Measurements from ENCODE around the gene SH3YL1.

SH3YL1 gene

DNA sequence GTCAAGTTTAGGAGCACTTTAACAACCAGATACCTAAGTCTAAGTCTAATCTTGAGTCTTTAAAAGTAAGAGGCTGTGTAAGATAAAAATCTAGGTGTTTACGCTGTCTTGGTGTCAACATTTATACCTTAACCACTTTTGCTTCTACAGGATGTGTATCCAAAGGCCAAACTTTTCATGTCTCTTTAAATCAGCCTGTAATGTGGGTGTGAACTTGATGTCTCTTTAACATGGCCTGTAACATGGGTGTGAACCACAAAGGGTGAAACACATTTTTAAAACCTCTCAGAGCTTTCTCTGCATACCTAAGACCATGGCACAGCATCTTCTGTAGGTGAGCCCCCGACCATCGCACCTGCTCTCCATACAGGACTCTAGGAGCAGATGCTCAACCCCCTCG lies 40.4 kb downstream of the SH3YL1 start:
- DNase-seq (ENCODE audit: low spot score): no peak

DNA sequence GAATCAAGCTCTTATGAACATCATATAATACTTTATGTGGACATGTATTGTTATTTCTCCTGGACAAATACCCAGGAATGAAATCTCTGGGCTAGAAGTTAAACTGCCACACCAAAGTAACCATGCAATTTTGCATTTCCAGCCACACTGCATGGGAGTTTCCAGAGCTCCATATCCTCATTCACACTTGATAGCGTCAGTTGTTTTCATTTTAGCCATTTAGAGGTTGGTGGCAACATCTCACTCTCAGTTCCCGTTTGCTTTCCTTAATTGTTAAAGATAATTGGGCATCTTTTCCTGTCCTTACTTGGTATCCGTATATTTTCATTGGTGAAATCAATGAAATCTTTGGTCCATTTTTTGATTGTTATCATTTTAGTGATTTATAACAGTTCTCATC lies 47.8 kb downstream of the SH3YL1 start:
- DNase-seq (ENCODE audit: low spot score): no peak

DNA sequence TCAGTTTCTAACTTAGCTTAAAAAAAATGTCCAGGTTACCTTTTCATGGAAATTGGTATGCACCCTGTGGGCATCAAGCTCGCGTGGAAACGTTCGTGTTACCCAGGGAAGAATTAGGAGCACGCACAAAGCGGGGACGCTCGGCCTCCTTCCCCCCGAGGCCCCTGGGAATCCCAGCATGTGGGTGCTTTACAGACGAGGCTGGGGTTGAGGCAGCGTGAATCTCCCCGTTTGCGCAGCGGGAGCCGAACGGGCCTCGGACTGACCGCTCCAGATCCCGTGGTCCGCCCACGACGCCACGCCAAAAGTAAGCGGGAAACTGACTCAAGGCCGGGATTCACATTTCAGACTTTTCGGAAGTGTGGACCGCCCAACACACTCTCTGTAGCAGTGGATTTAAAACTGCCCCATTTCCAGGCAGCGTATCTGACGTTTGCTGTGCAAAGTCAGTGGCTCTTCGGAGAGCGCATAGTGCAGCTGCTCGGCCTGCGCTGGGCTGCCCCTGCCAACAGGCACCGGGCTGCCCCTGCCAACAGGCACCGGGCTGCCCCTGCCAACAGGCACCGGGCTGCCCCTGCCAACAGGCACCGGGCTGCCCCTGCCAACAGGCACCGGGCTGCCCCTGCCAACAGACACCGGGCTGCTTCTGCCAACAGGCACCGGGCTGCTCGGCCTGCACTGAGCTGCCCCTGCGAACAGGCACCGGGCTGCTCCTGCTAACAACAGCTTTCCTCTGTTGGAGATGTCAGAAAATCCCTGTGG lies 49.7 kb downstream of the SH3YL1 start:
- no peak for DNase-seq (ENCODE audit: low spot score)

DNA sequence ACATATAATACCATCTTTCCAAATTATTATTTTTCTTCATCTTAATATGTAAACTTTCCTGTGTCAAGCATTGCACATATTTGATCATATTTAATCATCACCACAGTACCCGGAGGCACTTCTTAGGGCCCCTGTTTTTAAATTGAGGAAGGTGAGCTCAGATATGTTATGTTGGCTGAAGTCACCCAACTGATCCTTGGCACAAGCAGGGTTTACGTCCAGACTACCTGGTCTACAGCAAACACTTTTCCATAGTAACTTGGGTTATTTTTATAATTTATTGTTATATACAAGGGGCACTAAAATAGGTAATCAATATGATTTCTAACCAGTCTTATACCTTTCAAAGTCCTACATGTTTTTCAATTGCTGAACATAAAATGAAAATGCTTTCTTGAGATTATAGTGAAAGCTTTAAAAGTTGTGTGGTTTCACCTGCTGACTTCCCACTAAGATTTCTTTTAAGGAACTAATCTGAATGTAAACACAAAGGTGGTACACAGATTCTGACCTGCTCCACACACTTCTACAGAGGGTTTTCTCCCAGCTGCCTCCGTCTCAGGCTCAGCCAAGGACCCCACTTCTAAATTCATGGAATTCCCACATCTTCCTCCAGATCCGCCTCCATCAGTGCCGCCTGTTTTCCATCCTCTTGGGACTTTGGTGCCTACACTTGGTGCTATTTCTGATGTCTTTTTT lies 52.2 kb downstream of the SH3YL1 start:
- DNase-seq (ENCODE audit: low spot score): no peak

DNA sequence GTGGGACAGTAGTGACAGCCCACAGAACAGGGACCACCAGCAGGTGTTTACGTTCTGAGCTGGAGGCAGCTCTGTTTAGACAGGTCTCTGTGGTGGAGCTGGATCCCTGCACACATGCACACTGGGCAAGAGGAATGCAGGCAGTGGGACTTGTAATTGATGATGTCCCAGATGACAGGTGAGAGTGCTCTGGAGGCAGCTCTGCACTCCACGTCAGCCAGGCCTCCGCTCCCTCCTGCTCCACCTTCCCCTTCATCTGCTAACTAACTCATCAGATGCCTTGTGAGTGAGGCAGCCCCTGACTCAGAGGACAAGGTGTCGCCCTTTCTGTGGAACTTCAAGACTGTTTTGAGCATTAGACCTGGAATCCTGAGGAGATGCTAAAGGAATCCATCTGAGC lies 53.2 kb downstream of the SH3YL1 start:
- no peak for DNase-seq (ENCODE audit: low spot score)

GRCh38 chr2:209470-209869 lies 54.4 kb downstream of the SH3YL1 start:
- DNase-seq (ENCODE audit: low spot score): no peak

- DNase-seq (ENCODE audit: low spot score): no peak
Measured at GRCh38 chr2:208335-208734, 55.5 kb downstream of the SH3YL1 start.

GRCh38 chr2:203984-204383 lies 59.8 kb downstream of the SH3YL1 start:
- DNase-seq (ENCODE audit: low spot score): no peak

GRCh38 chr2:203401-203800 lies 60.4 kb downstream of the SH3YL1 start:
- no peak for DNase-seq (ENCODE audit: low spot score)

GRCh38 chr2:202945-203344 lies 60.9 kb downstream of the SH3YL1 start:
- DNase-seq (ENCODE audit: low spot score): no peak

GRCh38 chr2:201648-202433 lies 62.0 kb downstream of the SH3YL1 start:
- no peak for DNase-seq (ENCODE audit: low spot score)

GRCh38 chr2:199041-199966 lies 64.5 kb downstream of the SH3YL1 start:
- DNase-seq (ENCODE audit: low spot score): no peak

GRCh38 chr2:196406-196805 lies 67.4 kb downstream of the SH3YL1 start:
- DNase-seq (ENCODE audit: low spot score): no peak

- no peak for DNase-seq (ENCODE audit: low spot score)
Measured at GRCh38 chr2:195932-196331, 67.9 kb downstream of the SH3YL1 start.

DNA sequence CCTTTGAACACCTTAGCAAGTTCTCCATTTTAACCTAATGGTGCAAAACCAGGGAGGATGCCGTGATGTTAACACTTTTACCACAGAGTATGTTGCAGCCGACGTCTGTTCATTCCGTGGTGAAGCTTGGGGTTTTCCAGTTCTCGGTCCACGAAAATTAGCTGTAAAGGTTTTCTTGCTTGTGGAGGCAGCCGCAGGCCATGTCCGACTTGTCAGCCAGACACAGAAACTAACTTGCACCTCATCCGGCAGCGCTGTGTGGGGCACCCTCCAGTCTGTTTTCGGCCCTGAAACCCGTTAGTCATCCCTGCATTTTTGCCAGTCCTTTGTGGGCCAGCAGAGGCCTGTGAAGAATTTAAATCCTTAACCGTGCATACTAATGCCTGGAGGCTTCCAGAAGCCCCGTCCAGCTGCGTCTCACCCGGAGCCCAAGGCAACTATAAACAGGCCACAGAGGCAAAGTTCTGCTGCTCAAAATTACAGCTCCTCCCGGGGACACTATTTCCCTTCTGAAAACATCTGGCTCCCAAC lies 70.6 kb downstream of the SH3YL1 start:
- DNase-seq (ENCODE audit: low spot score): no peak

- DNase-seq (ENCODE audit: low spot score): no peak
Measured at GRCh38 chr2:191311-192190, 72.3 kb downstream of the SH3YL1 start.

GRCh38 chr2:187825-188224 lies 76.0 kb downstream of the SH3YL1 start:
- DNase-seq (ENCODE audit: low spot score): no peak

GRCh38 chr2:185221-185620 lies 78.6 kb downstream of the SH3YL1 start:
- DNase-seq (ENCODE audit: low spot score): no peak

DNA sequence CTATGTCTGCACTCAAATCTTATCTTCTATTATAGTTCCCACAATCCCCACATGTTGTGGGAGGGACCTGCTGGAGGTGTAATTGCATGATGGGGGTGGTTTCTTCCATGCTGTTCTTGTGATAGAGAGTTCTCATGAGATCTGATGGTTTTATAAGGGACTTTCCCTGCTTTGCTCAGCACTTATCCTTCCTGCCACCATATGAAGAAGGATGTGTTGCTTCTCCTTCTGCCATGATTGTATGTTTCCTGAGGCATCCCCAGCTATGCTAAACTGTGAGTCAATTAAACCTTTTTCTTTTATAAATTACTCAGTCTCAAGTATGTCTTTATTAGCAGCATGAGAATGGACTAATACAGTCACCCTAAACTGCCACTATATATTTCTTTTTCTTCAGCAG lies 79.1 kb downstream of the SH3YL1 start:
- DNase-seq (ENCODE audit: low spot score): no peak

DNA sequence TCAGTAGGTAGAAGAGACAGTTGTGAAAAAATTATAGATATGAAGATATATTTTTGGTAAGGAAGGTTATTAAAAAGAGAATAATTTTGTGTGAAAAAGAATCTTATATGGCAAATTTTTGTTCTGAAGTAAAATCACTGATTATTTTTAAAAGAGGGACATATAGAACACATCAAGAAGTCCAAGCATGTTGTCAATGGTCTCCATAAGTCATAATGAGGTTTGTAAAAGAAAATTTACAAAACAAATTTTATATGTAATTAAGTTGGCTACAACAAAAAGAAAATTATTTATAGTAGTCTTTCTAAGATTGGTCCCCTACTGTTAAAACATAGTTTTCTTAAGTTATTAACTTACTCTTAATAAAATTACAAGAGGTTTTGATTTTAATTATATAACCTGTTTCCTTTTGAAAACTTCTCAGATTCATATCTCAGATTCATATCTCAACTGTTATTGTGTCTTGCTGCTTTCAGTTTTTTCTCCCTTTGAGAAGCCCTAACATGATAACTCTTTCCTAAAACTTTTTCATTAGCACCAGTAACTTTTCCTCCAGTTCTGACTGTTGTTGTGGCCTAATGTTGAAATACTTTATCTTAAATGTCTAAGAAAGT lies 81.2 kb downstream of the SH3YL1 start:
- no peak for DNase-seq (ENCODE audit: low spot score)

Measured in globus pallidus (tissue), 1 donor.